ENCODE results near the gene OR56B1.
"Not testable (repeated sequence)": the region's sequence is repeated elsewhere in the genome, so short reads cannot be mapped to it uniquely, and the experiment has no call there.

OR56B1 gene

GRCh38 chr11:5736396-5736795 is at the start of gene OR56B1:
OR56B1 (plus strand) TSS chr11:5736448; CDS start chr11:5736517, 69 bp downstream.
- DNase-seq = no peak

GRCh38 chr11:5688482-5688881 is 47.8 kb upstream of the OR56B1 start:
- no peak for DNase-seq

- no peak for DNase-seq
Measured at GRCh38 chr11:5689551-5689983, 46.7 kb upstream of the OR56B1 start, which contains the start of gene TRIM22. TRIM22 (plus strand) TSS chr11:5689790; CDS start chr11:5696233, 6,443 bp downstream.

- DNase-seq = no peak
Measured at GRCh38 chr11:5690216-5690615, 46.0 kb upstream of the OR56B1 start.

GRCh38 chr11:5690736-5691135 is 45.5 kb upstream of the OR56B1 start:
- no peak for DNase-seq

- DNase-seq = not testable (repeated sequence)
Measured at GRCh38 chr11:5691238-5691963, 44.8 kb upstream of the OR56B1 start.

- no peak for DNase-seq
Measured at GRCh38 chr11:5691964-5692361, 44.3 kb upstream of the OR56B1 start.

- DNase-seq = no peak
Measured at GRCh38 chr11:5694642-5695041, 41.6 kb upstream of the OR56B1 start.

GRCh38 chr11:5695580-5695979 is 40.7 kb upstream of the OR56B1 start:
- no peak for DNase-seq

GRCh38 chr11:5696210-5696609 is 40.0 kb upstream of the OR56B1 start:
- no peak for DNase-seq

GRCh38 chr11:5698281-5698680 is 38.0 kb upstream of the OR56B1 start:
- no peak for DNase-seq

- DNase-seq = no peak
Measured at GRCh38 chr11:5700421-5701054, 35.7 kb upstream of the OR56B1 start.

GRCh38 chr11:5701055-5701577 is 35.1 kb upstream of the OR56B1 start:
- no peak for DNase-seq

- DNase-seq = no peak
Measured at GRCh38 chr11:5703741-5704536, 32.3 kb upstream of the OR56B1 start.

- no peak for DNase-seq
Measured at GRCh38 chr11:5705688-5706087, 30.6 kb upstream of the OR56B1 start.

GRCh38 chr11:5712507-5712906 is 23.7 kb upstream of the OR56B1 start:
- DNase-seq = no peak

- no peak for DNase-seq
Measured at GRCh38 chr11:5713695-5714094, 22.6 kb upstream of the OR56B1 start.

- not testable (repeated sequence) for DNase-seq
Measured at GRCh38 chr11:5716518-5716917, 19.7 kb upstream of the OR56B1 start.

GRCh38 chr11:5719703-5720495 is 16.3 kb upstream of the OR56B1 start:
- no peak for DNase-seq

- no peak for DNase-seq
Measured at GRCh38 chr11:5722622-5723021, 13.6 kb upstream of the OR56B1 start.

- DNase-seq = no peak
Measured at GRCh38 chr11:5726351-5726750, 9.9 kb upstream of the OR56B1 start.

GRCh38 chr11:5727691-5728090 is 8.6 kb upstream of the OR56B1 start:
- no peak for DNase-seq

GRCh38 chr11:5737091-5737490 is 843 bp downstream of the OR56B1 start:
- no peak for DNase-seq

Data from NCI-H82 (cell line).